HL-60 (cell line): ENCODE measurements around the gene SLC25A1.

Source experiments
- DNase-seq, 2 experiments: peaks; one replicate each; pipeline ENCODE4 v3.0.0-alpha.2; 2010 to 2020; ENCODE audit warnings: low read depth in 1 of 2, low spot score in 1 of 2
- H3K27ac ChIP-seq: fragments of 250-450 bp; sonication (Bioruptor Pico); replicated peaks from 2 replicates; pipeline ENCODE4 v1.5.1; 2020; ENCODE audit warnings: mild to moderate bottlenecking, moderate library complexity
- H3K27me3 ChIP-seq: fragments of 250-450 bp; sonication (Bioruptor Pico); 2 replicates; pipeline ENCODE4 v1.5.1; 2021; ENCODE audit warnings: mild to moderate bottlenecking, moderate library complexity; ENCODE audit not compliant: insufficient read depth, poor library complexity, severe bottlenecking
- H3K4me3 ChIP-seq: replicated peaks from 2 replicates; pipeline ENCODE4 v1.5.1; 2011; ENCODE audit warnings: mild to moderate bottlenecking, control low read depth, low read length; ENCODE audit not compliant: insufficient read depth
- GABPA ChIP-seq: IDR thresholded peaks from 2 replicates; pipeline ENCODE4 v1.6.1; 2012; ENCODE audit warnings: low read depth
- POLR2AphosphoS5 ChIP-seq: IDR thresholded peaks from 2 replicates; pipeline ENCODE4 v1.6.1; 2012; ENCODE audit warnings: low read depth
- SPI1 ChIP-seq: IDR thresholded peaks from 2 replicates; pipeline ENCODE4 v1.6.1; 2012; ENCODE audit warnings: low read depth, mild to moderate bottlenecking, borderline replicate concordance
- TF ChIP-seq, protein P1 (sequence below): IDR thresholded peaks from one replicate; pipeline ENCODE4 v1.5.1; 2011; ENCODE audit warnings: low read length, control low read depth, inconsistent platforms; ENCODE audit not compliant: insufficient read depth
- TF ChIP-seq, protein P2 (sequence below): IDR thresholded peaks from 2 replicates; pipeline ENCODE4 v1.6.1; 2012; ENCODE audit warnings: low read depth; ENCODE audit not compliant: insufficient replicate concordance

Gene SLC25A1

DNA sequence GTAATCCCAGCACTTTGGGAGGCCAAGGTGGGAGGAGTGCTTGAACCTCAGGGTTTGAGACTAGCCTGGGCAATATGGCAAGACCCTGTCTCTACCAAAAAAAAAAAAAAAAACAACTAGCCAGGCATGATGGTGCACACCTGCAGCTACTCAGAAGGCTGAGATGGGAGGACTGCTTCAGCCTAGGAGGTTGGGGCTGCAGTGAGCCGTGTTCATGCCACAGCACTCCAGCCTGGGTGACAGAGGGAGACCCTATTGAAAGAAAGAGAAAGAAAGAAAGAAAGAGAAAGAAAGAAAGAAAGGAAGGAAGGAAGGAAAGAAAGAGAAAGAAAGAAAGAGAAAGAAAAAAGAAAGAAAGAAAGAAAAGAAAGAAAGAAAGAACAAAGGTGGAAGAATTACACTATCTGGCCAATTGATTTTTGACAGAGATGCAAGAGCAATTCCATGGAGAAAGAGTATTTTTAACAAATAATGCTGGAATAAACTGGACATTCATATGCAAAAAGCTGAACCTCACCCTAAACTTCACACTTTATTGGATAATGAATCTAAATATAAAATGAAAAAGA is 33.9 kb upstream of the SLC25A1 start:
- H3K27ac ChIP-seq: no peak overlapping the region
- TF ChIP-seq, protein P1, sequence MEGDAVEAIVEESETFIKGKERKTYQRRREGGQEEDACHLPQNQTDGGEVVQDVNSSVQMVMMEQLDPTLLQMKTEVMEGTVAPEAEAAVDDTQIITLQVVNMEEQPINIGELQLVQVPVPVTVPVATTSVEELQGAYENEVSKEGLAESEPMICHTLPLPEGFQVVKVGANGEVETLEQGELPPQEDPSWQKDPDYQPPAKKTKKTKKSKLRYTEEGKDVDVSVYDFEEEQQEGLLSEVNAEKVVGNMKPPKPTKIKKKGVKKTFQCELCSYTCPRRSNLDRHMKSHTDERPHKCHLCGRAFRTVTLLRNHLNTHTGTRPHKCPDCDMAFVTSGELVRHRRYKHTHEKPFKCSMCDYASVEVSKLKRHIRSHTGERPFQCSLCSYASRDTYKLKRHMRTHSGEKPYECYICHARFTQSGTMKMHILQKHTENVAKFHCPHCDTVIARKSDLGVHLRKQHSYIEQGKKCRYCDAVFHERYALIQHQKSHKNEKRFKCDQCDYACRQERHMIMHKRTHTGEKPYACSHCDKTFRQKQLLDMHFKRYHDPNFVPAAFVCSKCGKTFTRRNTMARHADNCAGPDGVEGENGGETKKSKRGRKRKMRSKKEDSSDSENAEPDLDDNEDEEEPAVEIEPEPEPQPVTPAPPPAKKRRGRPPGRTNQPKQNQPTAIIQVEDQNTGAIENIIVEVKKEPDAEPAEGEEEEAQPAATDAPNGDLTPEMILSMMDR: no peak
- TF ChIP-seq POLR2AphosphoS5: no peak
- no peak for TF ChIP-seq GABPA
- TF ChIP-seq, protein P2, sequence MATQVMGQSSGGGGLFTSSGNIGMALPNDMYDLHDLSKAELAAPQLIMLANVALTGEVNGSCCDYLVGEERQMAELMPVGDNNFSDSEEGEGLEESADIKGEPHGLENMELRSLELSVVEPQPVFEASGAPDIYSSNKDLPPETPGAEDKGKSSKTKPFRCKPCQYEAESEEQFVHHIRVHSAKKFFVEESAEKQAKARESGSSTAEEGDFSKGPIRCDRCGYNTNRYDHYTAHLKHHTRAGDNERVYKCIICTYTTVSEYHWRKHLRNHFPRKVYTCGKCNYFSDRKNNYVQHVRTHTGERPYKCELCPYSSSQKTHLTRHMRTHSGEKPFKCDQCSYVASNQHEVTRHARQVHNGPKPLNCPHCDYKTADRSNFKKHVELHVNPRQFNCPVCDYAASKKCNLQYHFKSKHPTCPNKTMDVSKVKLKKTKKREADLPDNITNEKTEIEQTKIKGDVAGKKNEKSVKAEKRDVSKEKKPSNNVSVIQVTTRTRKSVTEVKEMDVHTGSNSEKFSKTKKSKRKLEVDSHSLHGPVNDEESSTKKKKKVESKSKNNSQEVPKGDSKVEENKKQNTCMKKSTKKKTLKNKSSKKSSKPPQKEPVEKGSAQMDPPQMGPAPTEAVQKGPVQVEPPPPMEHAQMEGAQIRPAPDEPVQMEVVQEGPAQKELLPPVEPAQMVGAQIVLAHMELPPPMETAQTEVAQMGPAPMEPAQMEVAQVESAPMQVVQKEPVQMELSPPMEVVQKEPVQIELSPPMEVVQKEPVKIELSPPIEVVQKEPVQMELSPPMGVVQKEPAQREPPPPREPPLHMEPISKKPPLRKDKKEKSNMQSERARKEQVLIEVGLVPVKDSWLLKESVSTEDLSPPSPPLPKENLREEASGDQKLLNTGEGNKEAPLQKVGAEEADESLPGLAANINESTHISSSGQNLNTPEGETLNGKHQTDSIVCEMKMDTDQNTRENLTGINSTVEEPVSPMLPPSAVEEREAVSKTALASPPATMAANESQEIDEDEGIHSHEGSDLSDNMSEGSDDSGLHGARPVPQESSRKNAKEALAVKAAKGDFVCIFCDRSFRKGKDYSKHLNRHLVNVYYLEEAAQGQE: no peak
- no peak for TF ChIP-seq SPI1
- no peaks in the 10 kb centered on the region for H3K27me3 ChIP-seq
- no peak overlapping the region for H3K4me3 ChIP-seq
- no peak for DNase-seq

DNA sequence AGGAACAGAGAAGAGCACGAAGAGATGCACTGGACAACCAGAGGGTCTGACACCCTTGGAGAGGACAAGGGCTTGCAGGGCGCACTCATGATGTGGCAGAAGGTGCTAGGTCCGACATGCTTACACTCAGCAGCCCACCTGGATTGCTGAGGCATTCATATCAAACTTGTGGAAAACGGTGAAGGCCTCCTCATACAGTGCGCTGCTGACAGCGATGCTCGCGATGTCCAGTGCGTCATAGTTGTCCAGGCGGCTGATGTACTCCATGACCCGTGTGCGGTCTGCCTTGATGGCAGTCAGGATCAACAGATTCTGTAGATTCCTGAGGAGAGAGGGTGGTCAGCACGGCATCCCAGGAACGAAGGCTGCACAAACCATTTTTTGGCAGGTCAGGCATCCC is 31.7 kb upstream of the SLC25A1 start:
- DNase-seq: no peak
- H3K27me3 ChIP-seq: no peaks in the 10 kb centered on the region
- TF ChIP-seq POLR2AphosphoS5 (no peak), SPI1 (no peak), GABPA (no peak)
- TF ChIP-seq, protein P2: no peak
- TF ChIP-seq, protein P1: no peak
- no peak overlapping the region for H3K4me3 ChIP-seq
- no peak overlapping the region for H3K27ac ChIP-seq

DNA sequence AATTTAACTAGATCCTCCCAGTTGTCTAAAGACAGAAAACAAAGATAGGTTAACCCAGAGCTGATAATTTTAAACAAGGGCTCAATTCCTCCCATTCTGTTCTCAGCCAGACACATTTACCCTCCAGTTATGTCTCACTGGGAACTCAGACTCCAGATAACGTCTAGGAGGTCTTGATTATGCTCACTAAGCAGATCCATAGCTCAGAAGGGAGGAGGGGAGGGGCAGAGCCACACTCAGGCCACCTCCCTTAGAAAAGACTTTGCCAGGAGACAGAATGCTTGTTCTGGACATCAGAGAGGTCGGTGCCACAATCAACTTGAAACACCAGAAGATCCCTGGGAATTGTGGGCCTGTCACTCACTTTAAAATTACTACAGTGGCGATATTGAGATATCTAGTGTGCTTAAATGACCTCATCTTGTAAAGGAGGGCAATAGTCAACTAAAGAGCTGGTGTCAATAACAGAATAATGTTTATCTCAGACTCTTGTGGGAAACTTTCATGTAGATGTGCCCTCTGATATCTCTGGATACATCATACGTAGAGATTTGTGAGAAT is 29.8 kb upstream of the SLC25A1 start:
- no peak overlapping the region for H3K27ac ChIP-seq
- TF ChIP-seq GABPA (no peak), SPI1 (no peak), POLR2AphosphoS5 (no peak)
- TF ChIP-seq, protein P1: no peak
- TF ChIP-seq, protein P2: no peak
- no peaks in the 10 kb centered on the region for H3K27me3 ChIP-seq
- H3K4me3 ChIP-seq: no peak overlapping the region
- no peak for DNase-seq
